Fibroblast of lung (primary cell): ENCODE results near the gene NTRK2.

Source experiments
- EZH2 ChIP-seq: IDR thresholded peaks from 2 replicates; pipeline ENCODE4 v1.5.1; 2012; ENCODE audit warnings: low read length, control low read depth, mild to moderate bottlenecking; ENCODE audit errors: missing control alignments
- TF ChIP-seq, protein P1 (sequence below), 2 donors: IDR thresholded peaks in 1 of 2; conservative IDR thresholded peaks in 1 of 2; 1 replicate in 1 of 2; 2 replicates in 1 of 2; pipeline ENCODE4 v1.5.1; 2011 to 2012; ENCODE audit warnings: low read length in 2 of 2, control low read depth in 1 of 2, inconsistent platforms in 1 of 2, low read depth in 1 of 2, mild to moderate bottlenecking in 1 of 2

DNA sequence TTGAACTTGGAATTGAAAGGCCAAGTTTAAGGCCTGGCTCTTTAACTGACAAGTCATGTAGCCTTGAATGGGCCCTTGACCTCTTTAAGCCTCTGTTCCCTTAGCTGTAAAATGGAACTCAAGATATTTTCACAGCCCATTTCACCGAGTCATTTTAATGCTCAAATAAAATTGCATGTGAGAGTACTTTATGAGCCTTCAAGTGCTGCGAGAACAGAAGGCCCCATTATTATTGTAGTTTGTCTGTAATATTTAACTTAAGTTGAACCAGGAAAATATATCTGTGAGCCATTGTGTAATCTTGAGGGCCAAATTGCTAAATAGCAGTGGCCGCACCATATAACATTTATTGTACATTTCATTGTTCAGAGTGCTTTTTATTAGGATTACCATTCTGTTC, 249.9 kb downstream of the NTRK2 start:
- TF ChIP-seq, protein P1, sequence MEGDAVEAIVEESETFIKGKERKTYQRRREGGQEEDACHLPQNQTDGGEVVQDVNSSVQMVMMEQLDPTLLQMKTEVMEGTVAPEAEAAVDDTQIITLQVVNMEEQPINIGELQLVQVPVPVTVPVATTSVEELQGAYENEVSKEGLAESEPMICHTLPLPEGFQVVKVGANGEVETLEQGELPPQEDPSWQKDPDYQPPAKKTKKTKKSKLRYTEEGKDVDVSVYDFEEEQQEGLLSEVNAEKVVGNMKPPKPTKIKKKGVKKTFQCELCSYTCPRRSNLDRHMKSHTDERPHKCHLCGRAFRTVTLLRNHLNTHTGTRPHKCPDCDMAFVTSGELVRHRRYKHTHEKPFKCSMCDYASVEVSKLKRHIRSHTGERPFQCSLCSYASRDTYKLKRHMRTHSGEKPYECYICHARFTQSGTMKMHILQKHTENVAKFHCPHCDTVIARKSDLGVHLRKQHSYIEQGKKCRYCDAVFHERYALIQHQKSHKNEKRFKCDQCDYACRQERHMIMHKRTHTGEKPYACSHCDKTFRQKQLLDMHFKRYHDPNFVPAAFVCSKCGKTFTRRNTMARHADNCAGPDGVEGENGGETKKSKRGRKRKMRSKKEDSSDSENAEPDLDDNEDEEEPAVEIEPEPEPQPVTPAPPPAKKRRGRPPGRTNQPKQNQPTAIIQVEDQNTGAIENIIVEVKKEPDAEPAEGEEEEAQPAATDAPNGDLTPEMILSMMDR (conservative IDR thresholded peaks at IDR 0.05 in 1 of 2, IDR thresholded peaks at IDR 0.05 in 1 of 2; ENCODE audit: low read depth in 1 of 2, low read length in 2 of 2): no peak
- no peak for TF ChIP-seq EZH2
